HG03039 (cell line): ENCODE results near the gene SCD.

ENCODE experiments used
- ATAC-seq: cut with Tn5 transposase; IDR thresholded peaks from one replicate; pipeline ENCODE4 v1.9.1; 2021; ENCODE audit warnings: mild to moderate bottlenecking, moderate library complexity; ENCODE audit not compliant: unreplicated experiment

SCD gene

DNA sequence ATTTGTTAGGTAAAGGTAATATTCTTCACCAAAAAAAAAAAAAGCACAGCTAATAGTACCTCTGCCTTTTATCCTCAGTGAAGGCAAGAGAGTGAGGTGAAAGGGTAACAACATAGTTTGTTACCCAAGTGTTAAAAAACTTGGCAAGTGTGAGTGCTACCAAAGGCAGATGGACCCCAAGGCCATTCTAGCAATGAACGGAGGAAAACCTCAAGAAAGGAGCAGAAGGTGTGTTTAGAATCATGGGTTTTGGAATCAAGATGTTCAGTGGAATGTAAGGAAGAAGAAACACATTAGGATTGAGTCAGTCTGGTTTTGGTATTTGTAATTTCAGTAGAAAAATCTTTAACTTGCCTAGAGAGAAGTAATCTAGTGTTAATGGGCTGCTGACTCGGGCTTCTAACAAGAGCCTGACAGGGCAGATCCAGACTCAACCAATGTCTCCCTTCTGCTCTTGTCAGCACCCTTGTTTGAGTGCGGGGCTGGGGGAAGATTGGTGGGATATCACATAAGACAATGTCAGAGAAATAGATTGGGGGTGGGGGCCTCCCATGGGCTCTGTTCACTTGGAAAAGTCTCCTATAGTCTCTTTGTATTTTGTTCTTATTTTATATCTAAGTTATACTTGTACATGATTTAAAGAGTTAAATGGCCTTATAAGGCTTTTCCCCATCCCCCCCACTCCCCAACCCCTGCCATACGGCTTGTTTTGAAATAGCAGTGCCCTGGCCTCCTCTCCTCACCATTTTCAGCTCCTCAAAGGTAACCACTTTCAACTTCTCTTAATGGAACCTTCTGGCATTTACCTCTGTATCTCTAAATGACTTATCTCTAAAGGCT, 44.4 kb downstream of the SCD start:
- no peak for ATAC-seq

DNA sequence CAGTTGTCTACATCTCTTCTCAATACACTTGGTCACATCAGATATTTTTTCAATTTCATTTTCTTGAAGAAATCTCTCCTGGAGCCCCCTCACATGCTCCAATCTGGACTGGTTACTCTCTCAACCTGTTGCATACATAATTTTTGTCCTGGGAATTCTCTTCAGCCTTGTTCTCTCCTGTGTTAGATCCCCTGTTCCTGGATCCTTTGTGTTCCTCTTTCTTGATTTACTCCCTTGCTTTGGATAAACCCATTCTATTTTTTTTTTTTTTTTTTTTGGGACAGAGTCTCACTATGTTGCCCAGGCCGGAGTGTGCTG, 45.6 kb downstream of the SCD start:
- ATAC-seq: no peak

DNA sequence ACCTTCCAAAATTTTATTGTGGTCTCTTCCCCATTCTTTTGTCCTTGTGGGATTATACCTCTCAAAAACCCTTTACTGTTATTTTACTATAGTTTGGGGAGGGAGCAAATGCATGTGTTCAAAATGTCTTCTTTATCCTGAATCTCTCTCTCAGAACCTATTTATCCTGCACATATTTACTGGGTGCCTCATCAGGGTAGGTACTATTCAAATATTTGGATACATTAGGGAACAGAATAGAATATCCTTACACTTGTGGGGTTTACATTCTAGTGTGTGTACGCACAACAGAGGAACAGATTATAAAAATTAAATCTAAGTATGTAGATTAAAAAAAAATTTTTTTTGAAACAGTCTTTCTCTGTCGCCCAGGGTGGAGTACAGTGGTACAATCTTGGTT, 48.6 kb downstream of the SCD start:
- ATAC-seq: no peak

DNA sequence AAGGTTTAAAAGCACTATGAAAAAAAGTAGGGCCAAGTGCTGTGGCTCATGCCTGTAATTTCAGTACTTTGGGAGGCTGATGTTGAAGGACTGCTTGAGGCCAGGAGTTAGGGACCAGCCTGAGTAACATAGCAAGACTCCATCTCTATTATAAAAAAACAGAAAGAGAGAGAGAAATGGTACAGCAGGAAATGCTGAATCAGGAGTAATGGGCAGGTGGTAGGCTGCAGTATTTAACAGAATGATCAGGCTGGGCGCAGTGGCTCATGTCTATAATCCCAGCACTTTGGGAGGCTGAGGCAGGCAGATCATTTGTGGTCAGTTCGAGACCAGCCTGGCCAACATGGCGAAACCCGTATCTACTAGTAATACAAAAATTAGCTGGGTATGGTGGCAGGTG, 49.6 kb downstream of the SCD start:
- ATAC-seq: no peak

DNA sequence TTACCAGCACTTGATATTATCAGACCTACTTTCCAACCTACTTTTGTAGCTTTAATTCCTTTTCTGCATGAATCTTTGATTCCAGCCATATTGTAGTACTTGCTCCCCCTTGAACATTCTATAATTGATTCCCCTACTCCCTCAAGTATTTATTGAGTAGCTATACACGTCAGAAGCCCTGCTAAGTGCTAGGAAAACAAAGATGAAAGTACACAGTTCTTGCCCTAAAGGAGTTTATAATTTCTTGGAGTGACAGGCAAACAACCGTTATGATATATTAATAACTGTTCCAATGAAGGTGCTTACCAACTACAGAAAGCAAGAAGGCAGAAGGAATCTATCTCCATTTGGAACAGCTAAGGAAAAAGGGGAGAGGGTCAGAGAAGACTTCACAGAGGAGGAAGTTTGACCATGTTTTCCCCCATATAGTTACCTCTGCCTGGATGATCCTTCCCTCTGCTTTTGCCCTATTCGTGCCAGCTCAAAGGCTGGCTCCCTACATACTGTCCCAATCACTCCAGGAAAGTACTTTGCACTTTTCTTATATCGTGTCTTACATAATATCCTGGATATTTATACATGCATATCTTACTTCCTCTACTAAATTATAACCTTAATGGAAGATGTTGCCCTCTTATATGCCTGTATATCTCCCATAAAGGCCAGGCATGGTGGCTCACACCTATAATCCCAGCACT, 54.7 kb downstream of the SCD start:
- ATAC-seq: no peak

DNA sequence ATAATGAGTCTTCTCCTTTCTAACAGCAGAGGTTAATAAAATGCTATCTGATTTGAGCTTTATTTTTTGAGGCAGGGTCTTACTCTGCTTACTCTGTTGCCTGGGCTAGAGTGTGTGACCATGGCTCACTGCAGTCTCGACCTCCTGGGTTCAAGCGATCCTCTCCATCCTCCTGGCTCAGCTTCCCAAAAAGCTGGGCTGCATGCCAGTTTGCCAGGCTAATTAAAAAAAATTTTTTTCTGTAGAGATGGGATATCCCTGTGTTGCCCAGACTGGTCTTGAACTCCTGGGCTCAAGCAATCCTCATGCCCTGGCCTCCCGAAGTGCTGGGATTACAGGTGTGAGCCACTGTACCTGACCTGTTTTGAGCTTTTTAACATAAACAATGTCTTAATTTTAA, 56.7 kb downstream of the SCD start:
- ATAC-seq: no peak

DNA sequence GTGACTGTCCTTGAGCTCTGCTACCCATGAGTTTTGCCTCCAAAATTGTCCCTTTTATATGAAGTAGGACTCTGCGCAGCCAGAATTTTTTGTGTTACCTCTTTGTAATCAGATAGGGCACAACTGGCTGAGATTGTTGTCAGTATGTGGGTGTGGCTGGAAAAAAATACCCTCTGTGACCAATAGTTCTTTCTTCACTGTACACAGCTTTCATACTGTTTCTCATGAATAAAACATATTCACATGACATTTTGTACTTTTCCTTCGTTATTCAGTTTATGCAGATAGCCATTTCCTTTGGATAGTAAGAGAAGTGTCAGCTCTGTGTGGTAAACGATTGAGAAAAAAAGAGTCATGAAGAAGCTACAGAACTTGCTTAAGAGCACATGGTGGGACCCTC, 66.1 kb downstream of the SCD start:
- ATAC-seq: no peak
